Right lobe of liver (tissue), 4 donors: ENCODE measurements around the gene PLEKHS1.

Experiments
- POLR2A ChIP-seq: fragments of 450-650 bp; IDR thresholded peaks from one replicate; pipeline ENCODE4 v1.6.1; 2017; ENCODE audit warnings: antibody characterized with exemption, mild to moderate bottlenecking
- TF ChIP-seq, protein P1 (sequence below), 4 donors: fragments of 200-600 bp in 3 of 4; fragments of 450-650 bp in 1 of 4; IDR thresholded peaks; one replicate each; pipeline versions ENCODE4 v1.5.1 to v1.8.0; 2016 to 2022; ENCODE audit warnings: antibody characterized with exemption in 4 of 4, mild to moderate bottlenecking in 2 of 4
- donor health status: DM: no; HTN: no; CAD: no.
- donor health status: DM: no; HTN: no; CAD: no.
- donor health status: DM: no; HTN: yes; CAD: no.

DNA sequence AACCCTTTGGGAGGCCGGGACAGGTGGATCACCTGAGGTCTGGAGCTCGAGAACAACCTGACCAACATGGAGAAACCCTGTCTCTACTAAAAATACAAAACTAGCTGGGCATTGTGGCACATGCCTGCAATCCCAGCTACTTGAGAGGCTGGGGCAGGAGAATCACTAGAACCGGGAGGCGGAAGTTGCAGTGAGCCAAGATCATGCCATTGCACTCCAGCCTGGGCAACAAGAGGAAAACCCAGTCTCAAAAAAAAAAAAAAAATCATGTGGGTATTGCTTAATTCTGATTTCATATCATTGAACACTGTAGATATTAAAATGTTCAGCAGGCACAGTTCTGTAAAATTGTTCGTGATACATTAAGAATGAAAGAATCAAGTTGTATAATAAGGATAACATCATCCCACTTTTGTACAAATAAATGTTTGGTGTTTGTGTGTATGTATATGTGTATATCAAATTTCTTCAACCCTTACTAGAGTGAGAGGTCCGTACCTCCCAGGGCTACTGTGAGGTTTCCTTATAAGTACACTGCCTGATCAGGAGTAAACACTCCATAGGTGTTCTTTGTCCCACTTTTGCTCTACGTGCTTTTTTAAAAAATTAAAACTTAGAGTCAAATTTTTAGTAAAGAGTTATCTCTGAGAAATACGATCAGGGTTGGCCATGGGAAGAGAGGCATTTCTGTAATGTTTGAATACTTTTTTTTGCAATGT is 31.7 kb downstream of the PLEKHS1 start:
- TF ChIP-seq, protein P1, sequence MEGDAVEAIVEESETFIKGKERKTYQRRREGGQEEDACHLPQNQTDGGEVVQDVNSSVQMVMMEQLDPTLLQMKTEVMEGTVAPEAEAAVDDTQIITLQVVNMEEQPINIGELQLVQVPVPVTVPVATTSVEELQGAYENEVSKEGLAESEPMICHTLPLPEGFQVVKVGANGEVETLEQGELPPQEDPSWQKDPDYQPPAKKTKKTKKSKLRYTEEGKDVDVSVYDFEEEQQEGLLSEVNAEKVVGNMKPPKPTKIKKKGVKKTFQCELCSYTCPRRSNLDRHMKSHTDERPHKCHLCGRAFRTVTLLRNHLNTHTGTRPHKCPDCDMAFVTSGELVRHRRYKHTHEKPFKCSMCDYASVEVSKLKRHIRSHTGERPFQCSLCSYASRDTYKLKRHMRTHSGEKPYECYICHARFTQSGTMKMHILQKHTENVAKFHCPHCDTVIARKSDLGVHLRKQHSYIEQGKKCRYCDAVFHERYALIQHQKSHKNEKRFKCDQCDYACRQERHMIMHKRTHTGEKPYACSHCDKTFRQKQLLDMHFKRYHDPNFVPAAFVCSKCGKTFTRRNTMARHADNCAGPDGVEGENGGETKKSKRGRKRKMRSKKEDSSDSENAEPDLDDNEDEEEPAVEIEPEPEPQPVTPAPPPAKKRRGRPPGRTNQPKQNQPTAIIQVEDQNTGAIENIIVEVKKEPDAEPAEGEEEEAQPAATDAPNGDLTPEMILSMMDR (IDR thresholded peaks at IDR 0.05), result no peak
- no peak for TF ChIP-seq POLR2A
